Stimulated activated CD8-positive, alpha-beta memory T cell treated with anti-CD3 and anti-CD28 coated beads, Interleukin-15, amount 100 ng/mL, for 4 hours (primary cell): ENCODE results near the gene SLC9A7.
"Not testable (repeated sequence)": the region's sequence is repeated elsewhere in the genome, so short reads cannot be mapped to it uniquely, and the experiment has no call there.

Experiments
- DNase-seq, 2 donors: peaks; one replicate each; pipeline ENCODE4 v3.0.0-alpha.2; 2020; ENCODE audit warnings: low read depth in 2 of 2

SLC9A7 gene

GRCh38 chrX:46754036-46754435 lies 4.9 kb downstream of the SLC9A7 start:
- DNase-seq: no peak

- DNase-seq: no peak
Observed at GRCh38 chrX:46750889-46751288, 8.0 kb downstream of the SLC9A7 start.

GRCh38 chrX:46744009-46744408 lies 14.9 kb downstream of the SLC9A7 start:
- DNase-seq: no peak

- no peak for DNase-seq
Observed at GRCh38 chrX:46743046-46743445, 15.9 kb downstream of the SLC9A7 start.

GRCh38 chrX:46739736-46740135 lies 19.2 kb downstream of the SLC9A7 start:
- DNase-seq: no peak

- no peak for DNase-seq
Observed at GRCh38 chrX:46737462-46737861, 21.5 kb downstream of the SLC9A7 start.

- DNase-seq: no peak
Observed at GRCh38 chrX:46737041-46737440, 21.9 kb downstream of the SLC9A7 start.

- no peak for DNase-seq
Observed at GRCh38 chrX:46735622-46736021, 23.3 kb downstream of the SLC9A7 start.

- DNase-seq: no peak
Observed at GRCh38 chrX:46733226-46733625, 25.7 kb downstream of the SLC9A7 start.

- no peak for DNase-seq
Observed at GRCh38 chrX:46730765-46731164, 28.2 kb downstream of the SLC9A7 start.

GRCh38 chrX:46727441-46727840 lies 31.5 kb downstream of the SLC9A7 start:
- DNase-seq: no peak

GRCh38 chrX:46723569-46723927 lies 35.4 kb downstream of the SLC9A7 start:
- not testable (repeated sequence) for DNase-seq

- DNase-seq: no peak
Observed at GRCh38 chrX:46722742-46723568, 36.0 kb downstream of the SLC9A7 start.

- DNase-seq: no peak
Observed at GRCh38 chrX:46716796-46717195, 42.1 kb downstream of the SLC9A7 start.

GRCh38 chrX:46715997-46716396 lies 42.9 kb downstream of the SLC9A7 start:
- no peak for DNase-seq

GRCh38 chrX:46715530-46715929 lies 43.4 kb downstream of the SLC9A7 start:
- no peak for DNase-seq

GRCh38 chrX:46713672-46714490 lies 45.0 kb downstream of the SLC9A7 start:
- no peak for DNase-seq

GRCh38 chrX:46712764-46713163 lies 46.2 kb downstream of the SLC9A7 start:
- DNase-seq: no peak

- no peak for DNase-seq
Observed at GRCh38 chrX:46710927-46711623, 47.8 kb downstream of the SLC9A7 start.

GRCh38 chrX:46710425-46710824 lies 48.5 kb downstream of the SLC9A7 start:
- no peak for DNase-seq

- no peak for DNase-seq
Observed at GRCh38 chrX:46707274-46707965, 51.5 kb downstream of the SLC9A7 start.
